H1 (cell line): Measurements from ENCODE around the gene ADGRL3. TPM values are rescaled to one million over a fixed set of nuclear protein-coding genes. Genes with fewer than 3 reads are reported as not detected.

ENCODE experiments used
- CTCF ChIA-PET: fragments of 300-600 bp; sonication (Branson Sonifier 250); formaldehyde crosslinking; loops from one replicate; lab custom pipeline; 2021; ENCODE audit not compliant: partially characterized antibody; lab: Charles Lee
- POLR2A ChIA-PET: fragments of 300-600 bp; sonication (Branson Sonifier 250); formaldehyde crosslinking; loops from one replicate; lab custom pipeline; 2021; ENCODE audit warnings: inconsistent platforms; ENCODE audit not compliant: partially characterized antibody; lab: Charles Lee
- DNase-seq, 2 experiments: peaks; one replicate each; pipeline versions ENCODE4 v3.0.0 to v3.0.0-alpha.2; 2010 to 2022; ENCODE audit warnings: low spot score in 2 of 2, low read depth in 1 of 2, mixed read lengths in 1 of 2
- FAIRE-seq: peaks from 2 replicates; lab custom pipeline; 2011; peaks lifted over from hg19 to GRCh38; lab: Jason Lieb, UNC
- H2AFZ ChIP-seq: 2 replicates; pipeline ENCODE4 v1.8.1; 2012; ENCODE audit warnings: low read length, inconsistent platforms
- H2AK5ac ChIP-seq: 2 replicates; pipeline ENCODE4 v1.6.1; 2013; ENCODE audit warnings: low read depth, low read length
- H2BK120ac ChIP-seq: replicated peaks from 2 replicates; pipeline ENCODE3; 2013; ENCODE audit warnings: low read depth, low read length, inconsistent platforms
- H2BK12ac ChIP-seq: 2 replicates; pipeline ENCODE4 v1.6.1; 2013; ENCODE audit warnings: low read depth, low read length
- H2BK15ac ChIP-seq: 2 replicates; pipeline ENCODE4 v1.6.1; 2013; ENCODE audit warnings: low read length
- H2BK20ac ChIP-seq: 2 replicates; pipeline ENCODE4 v1.6.1; 2013; ENCODE audit warnings: low read length
- H2BK5ac ChIP-seq: 2 replicates; pipeline ENCODE4 v1.6.1; 2013; ENCODE audit warnings: low read depth, low read length
- H3K14ac ChIP-seq: 2 replicates; pipeline ENCODE4 v1.6.1; 2013; ENCODE audit warnings: inconsistent platforms; ENCODE audit not compliant: insufficient read length
- H3K18ac ChIP-seq: 2 replicates; pipeline ENCODE4 v1.6.1; 2013; ENCODE audit warnings: low read length; ENCODE audit errors: extremely low read depth
- H3K23ac ChIP-seq: 2 replicates; pipeline ENCODE4 v1.6.1; 2013; ENCODE audit warnings: inconsistent platforms; ENCODE audit not compliant: insufficient read length
- H3K23me2 ChIP-seq: 2 replicates; pipeline ENCODE4 v1.6.1; 2013; ENCODE audit warnings: low read depth, low read length
- H3K27ac ChIP-seq: 2 replicates; pipeline ENCODE4 v1.6.1; 2011; ENCODE audit warnings: low read depth, low read length, inconsistent platforms
- H3K27me3 ChIP-seq, 4 experiments: replicated peaks in 1 of 4; 1 replicate in 1 of 4; 2 replicates in 3 of 4; pipeline versions ENCODE4 v1.6.1 to v1.8.1; 2011 to 2013; ENCODE audit warnings: low read length in 3 of 4, mild to moderate bottlenecking in 3 of 4, inconsistent platforms in 2 of 4, mixed read lengths in 2 of 4, moderate library complexity in 1 of 4; ENCODE audit not compliant: control insufficient read depth in 3 of 4, insufficient read depth in 3 of 4; ENCODE audit errors: extremely low read depth in 1 of 4
- H3K36me3 ChIP-seq, 4 experiments: 2 replicates each; pipeline versions ENCODE4 v1.6.1 to v1.8.1; 2011 to 2013; ENCODE audit warnings: mild to moderate bottlenecking in 4 of 4, low read length in 3 of 4, moderate library complexity in 2 of 4, control low read depth in 1 of 4, inconsistent platforms in 1 of 4; ENCODE audit not compliant: insufficient read depth in 4 of 4, control insufficient read depth in 2 of 4
- H3K4ac ChIP-seq: replicated peaks from 2 replicates; pipeline ENCODE3; 2013; ENCODE audit warnings: low read length, low read depth, mixed read lengths, inconsistent platforms; ENCODE audit not compliant: insufficient read length
- H3K4me1 ChIP-seq, 4 experiments: replicated peaks in 1 of 4; 1 replicate in 1 of 4; 2 replicates in 3 of 4; pipeline versions ENCODE4 v1.6.1 to v1.8.1; 2011 to 2013; ENCODE audit warnings: low read length in 3 of 4, inconsistent platforms in 2 of 4, mixed read lengths in 1 of 4; ENCODE audit not compliant: insufficient read depth in 4 of 4, control insufficient read depth in 3 of 4
- H3K4me2 ChIP-seq, 2 experiments: 2 replicates each; pipeline versions ENCODE4 v1.6.1 to v1.8.1; 2011 to 2013; ENCODE audit warnings: low read depth in 2 of 2, low read length in 2 of 2, control low read depth in 1 of 2, inconsistent platforms in 1 of 2, mild to moderate bottlenecking in 1 of 2; ENCODE audit not compliant: insufficient read depth in 1 of 2
- H3K4me3 ChIP-seq, 4 experiments: fragments of 200-600, 300-600 bp in 1 of 4; sonication (generic), shearing (Covaris generic), sonication (Bioruptor Twin) in 1 of 4; 2 replicates each; pipeline versions ENCODE4 v1.5.1 to v1.8.1; 2011 to 2016; ENCODE audit warnings: low read length in 4 of 4, low read depth in 3 of 4, control low read depth in 2 of 4, inconsistent platforms in 2 of 4, mild to moderate bottlenecking in 2 of 4, mixed read lengths in 1 of 4, moderate library complexity in 1 of 4; ENCODE audit not compliant: insufficient read depth in 2 of 4; ENCODE audit errors: extremely low read depth in 1 of 4
- H3K56ac ChIP-seq: replicated peaks from 2 replicates; pipeline ENCODE3; 2013; ENCODE audit warnings: low read depth, mild to moderate bottlenecking, mixed read lengths, low read length, inconsistent platforms; ENCODE audit not compliant: insufficient read length
- H3K79me1 ChIP-seq: 2 replicates; pipeline ENCODE4 v1.6.1; 2013; ENCODE audit warnings: low read depth, low read length, control low read depth
- H3K79me2 ChIP-seq, 2 experiments: 2 replicates each; pipeline versions ENCODE4 v1.6.1 to v1.8.1; 2012 to 2013; ENCODE audit warnings: low read length in 2 of 2, mild to moderate bottlenecking in 2 of 2, inconsistent platforms in 1 of 2; ENCODE audit not compliant: insufficient read depth in 2 of 2, control insufficient read depth in 1 of 2
- H3K9ac ChIP-seq, 4 experiments: replicated peaks in 1 of 4; 1 replicate in 1 of 4; 2 replicates in 3 of 4; pipeline versions ENCODE4 v1.6.1 to v1.8.1; 2011 to 2013; ENCODE audit warnings: low read depth in 3 of 4, low read length in 3 of 4, control low read depth in 2 of 4, mild to moderate bottlenecking in 2 of 4, moderate library complexity in 2 of 4, inconsistent platforms in 1 of 4; ENCODE audit errors: extremely low read depth in 1 of 4
- H3K9me3 ChIP-seq, 2 experiments: 2 replicates each; pipeline versions ENCODE4 v1.6.1 to v1.8.1; 2012 to 2013; ENCODE audit warnings: mild to moderate bottlenecking in 2 of 2, moderate library complexity in 2 of 2, control low read depth in 1 of 2, inconsistent platforms in 1 of 2, low read depth in 1 of 2, low read length in 1 of 2, mixed read lengths in 1 of 2; ENCODE audit not compliant: insufficient read depth in 2 of 2
- H4K20me1 ChIP-seq, 2 experiments: replicated peaks in 1 of 2; 2 replicates each; pipeline versions ENCODE3 to v1.8.1; 2011 to 2013; ENCODE audit warnings: inconsistent platforms in 2 of 2, low read length in 2 of 2, mild to moderate bottlenecking in 1 of 2; ENCODE audit not compliant: insufficient read depth in 2 of 2, control insufficient read depth in 1 of 2
- H4K5ac ChIP-seq: 2 replicates; pipeline ENCODE4 v1.6.1; 2013; ENCODE audit warnings: low read length, low read depth, mixed read lengths, inconsistent platforms; ENCODE audit not compliant: insufficient read length
- H4K8ac ChIP-seq: 2 replicates; pipeline ENCODE4 v1.8.0; 2013; ENCODE audit warnings: mild to moderate bottlenecking, moderate library complexity, low read length, inconsistent platforms; ENCODE audit not compliant: insufficient read depth; ENCODE audit errors: extremely low read depth
- H4K91ac ChIP-seq: replicated peaks from 2 replicates; pipeline ENCODE3; 2013; ENCODE audit warnings: low read length, mixed read lengths, inconsistent platforms; ENCODE audit not compliant: insufficient read length
- ASH2L ChIP-seq: fragments of 200-600, 300-600 bp; sonication (generic); IDR thresholded peaks from one replicate; pipeline ENCODE4 v1.7.1; 2017; ENCODE audit warnings: low read length
- BACH1 ChIP-seq: IDR thresholded peaks from 2 replicates; pipeline ENCODE4 v1.6.1; 2012; ENCODE audit warnings: low read length, improper control_type of control experiment
- CBX8 ChIP-seq: fragments of 300-800, 300-1000 bp; sonication (generic); IDR thresholded peaks from 2 replicates; pipeline ENCODE4 v1.7.1; 2016; ENCODE audit warnings: low read depth, low read length, borderline replicate concordance
- CEBPB ChIP-seq: IDR thresholded peaks from 2 replicates; pipeline ENCODE4 v1.6.1; 2012; ENCODE audit warnings: low read depth, low read length
- CHD1 ChIP-seq: IDR thresholded peaks from 2 replicates; pipeline ENCODE4 v1.6.1; 2012; ENCODE audit warnings: low read depth, low read length, improper control_type of control experiment
- FOSL1 ChIP-seq: IDR thresholded peaks from 2 replicates; pipeline ENCODE4 v1.6.1; 2011; ENCODE audit warnings: mild to moderate bottlenecking, low read depth, low read length, moderate library complexity; ENCODE audit not compliant: insufficient read depth
- GABPA ChIP-seq: IDR thresholded peaks from 2 replicates; pipeline ENCODE4 v1.6.1; 2011; ENCODE audit warnings: mild to moderate bottlenecking, low read length, moderate library complexity, borderline replicate concordance; ENCODE audit not compliant: insufficient read depth
- JUND ChIP-seq: IDR thresholded peaks from 2 replicates; pipeline ENCODE4 v1.6.1; 2011; ENCODE audit warnings: mild to moderate bottlenecking, improper control_type of control experiment, low read length
- NANOG ChIP-seq: IDR thresholded peaks from 2 replicates; pipeline ENCODE4 v1.6.1; 2011; ENCODE audit warnings: low read length, low read depth, mild to moderate bottlenecking, inconsistent platforms; ENCODE audit not compliant: insufficient read depth, poor library complexity, severe bottlenecking
- PHF8 ChIP-seq: fragments of 200-600 bp; sonication (generic); conservative IDR thresholded peaks from 2 replicates; pipeline ENCODE4 v1.7.1; 2012; ENCODE audit warnings: low read depth, mild to moderate bottlenecking, inconsistent platforms, low read length, moderate library complexity
- POLR2A ChIP-seq, 2 experiments: IDR thresholded peaks; 1 replicate in 1 of 2; 2 replicates in 1 of 2; pipeline ENCODE4 v1.6.1; 2011; ENCODE audit warnings: low read depth in 2 of 2, low read length in 2 of 2, mild to moderate bottlenecking in 2 of 2; ENCODE audit errors: control extremely low read depth in 1 of 2
- SP1 ChIP-seq: IDR thresholded peaks from 2 replicates; pipeline ENCODE4 v1.6.1; 2011; ENCODE audit warnings: low read depth, low read length
- SRF ChIP-seq: IDR thresholded peaks from 2 replicates; pipeline ENCODE4 v1.6.1; 2011; ENCODE audit warnings: mild to moderate bottlenecking, low read depth, low read length, moderate library complexity
- TCF12 ChIP-seq: IDR thresholded peaks from 2 replicates; pipeline ENCODE4 v1.6.1; 2011; ENCODE audit warnings: low read depth, mild to moderate bottlenecking, low read length
- polyA plus RNA-seq, 7 experiments: library from polyadenylated mRNA; depleted of rRNA in 3 of 7; stranded (reverse) in 5 of 7; unstranded in 2 of 7; fragments of >200 nt in 5 of 7; fragments of 200-250 nt in 2 of 7; gene quantifications; 1 replicate in 5 of 7; 2 replicates in 1 of 7; 4 replicates in 1 of 7; pipeline versions ENCODE4 v1.2.1 to v1.2.3, GENCODE V29; 2011 to 2013; ENCODE audit warnings: missing spikeins in 2 of 7, mixed read lengths in 2 of 7
- total RNA-seq: library from RNA; stranded (reverse); fragmentation: NEBNext Ultra II Directional; extraction: Animal tissue kit (Norgen Biotek cat#: 25700); gene quantifications from 2 replicates; pipeline ENCODE4 v1.2.1, GENCODE V29; 2021
- TF ChIP-seq, protein P1 (sequence below), 3 experiments: IDR thresholded peaks; 1 replicate in 2 of 3; 2 replicates in 1 of 3; pipeline versions ENCODE4 v1.5.1 to v1.6.1; 2011; ENCODE audit warnings: low read length in 3 of 3, mild to moderate bottlenecking in 3 of 3, inconsistent platforms in 2 of 3, low read depth in 1 of 3, moderate library complexity in 1 of 3; ENCODE audit not compliant: insufficient read depth in 1 of 3; ENCODE audit errors: control extremely low read depth in 1 of 3

Gene ADGRL3
- total and polyA plus RNA-seq, 2 of the 8 experiments (the other 6 are each of a cell fraction or from before 2014, with no cell fraction given): 6.6 to 13.0 TPM

- FAIRE-seq: no peak
- POLR2A ChIA-PET: interaction anchor here (2.0 kb wide), 1 partner anchor 12 kb away, joined by 8 read pairs; no protein-coding TSS in a partner anchor
- TF ChIP-seq SP1: no peak
- TF ChIP-seq CBX8: no peak
- no peak for TF ChIP-seq JUND
- no peak for TF ChIP-seq CEBPB
- TF ChIP-seq, protein P1, sequence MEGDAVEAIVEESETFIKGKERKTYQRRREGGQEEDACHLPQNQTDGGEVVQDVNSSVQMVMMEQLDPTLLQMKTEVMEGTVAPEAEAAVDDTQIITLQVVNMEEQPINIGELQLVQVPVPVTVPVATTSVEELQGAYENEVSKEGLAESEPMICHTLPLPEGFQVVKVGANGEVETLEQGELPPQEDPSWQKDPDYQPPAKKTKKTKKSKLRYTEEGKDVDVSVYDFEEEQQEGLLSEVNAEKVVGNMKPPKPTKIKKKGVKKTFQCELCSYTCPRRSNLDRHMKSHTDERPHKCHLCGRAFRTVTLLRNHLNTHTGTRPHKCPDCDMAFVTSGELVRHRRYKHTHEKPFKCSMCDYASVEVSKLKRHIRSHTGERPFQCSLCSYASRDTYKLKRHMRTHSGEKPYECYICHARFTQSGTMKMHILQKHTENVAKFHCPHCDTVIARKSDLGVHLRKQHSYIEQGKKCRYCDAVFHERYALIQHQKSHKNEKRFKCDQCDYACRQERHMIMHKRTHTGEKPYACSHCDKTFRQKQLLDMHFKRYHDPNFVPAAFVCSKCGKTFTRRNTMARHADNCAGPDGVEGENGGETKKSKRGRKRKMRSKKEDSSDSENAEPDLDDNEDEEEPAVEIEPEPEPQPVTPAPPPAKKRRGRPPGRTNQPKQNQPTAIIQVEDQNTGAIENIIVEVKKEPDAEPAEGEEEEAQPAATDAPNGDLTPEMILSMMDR (IDR thresholded peaks at IDR 0.05; ENCODE audit: control extremely low read depth in 1 of 3, insufficient read depth in 1 of 3, low read depth in 1 of 3, low read length in 3 of 3): no peak
- TF ChIP-seq GABPA: no peak
- TF ChIP-seq SRF: no peak
- no peak for TF ChIP-seq TCF12
- TF ChIP-seq POLR2A (IDR thresholded peaks at IDR 0.05; ENCODE audit: control extremely low read depth in 1 of 2, low read depth in 2 of 2, low read length in 2 of 2): no peak
- no peak for TF ChIP-seq CHD1
- TF ChIP-seq PHF8: no peak
- TF ChIP-seq ASH2L: no peak
- no peak for TF ChIP-seq NANOG
- no peak for TF ChIP-seq FOSL1
- TF ChIP-seq BACH1: no peak
Observed at GRCh38 chr4:61783050-61783449, 582.9 kb downstream of the ADGRL3 start.

More at GRCh38 chr4:61783050-61783449, 582.9 kb downstream of the ADGRL3 start:
- Histone ChIP-seq H2AK5ac (no peak overlapping the region), H2BK20ac (no peak overlapping the region), H3K9me3 (no peaks in the 10 kb centered on the region), H3K23me2 (no peaks in the 10 kb centered on the region), H3K4me2 (no peak overlapping the region), H3K23ac (no peak overlapping the region), H2BK12ac (no peak overlapping the region), H3K36me3 (no peaks in the 10 kb centered on the region), H2BK120ac (no peak overlapping the region), H3K79me2 (no peaks in the 10 kb centered on the region), H3K14ac (no peak overlapping the region), H2AFZ (no peak overlapping the region), H3K9ac (no peak overlapping the region), H4K20me1 (no peaks in the 10 kb centered on the region), H3K27ac (no peak overlapping the region), H4K5ac (no peak overlapping the region), H3K79me1 (no peaks in the 10 kb centered on the region), H3K56ac (no peak overlapping the region), H3K18ac (no peak overlapping the region), H2BK5ac (no peak overlapping the region), H3K4me1 (no peaks in the 10 kb centered on the region), H3K4me3 (no peak overlapping the region), H2BK15ac (no peak overlapping the region), H4K91ac (no peak overlapping the region), H3K27me3 (no peaks in the 10 kb centered on the region), H3K4ac (no peak overlapping the region), H4K8ac (no peak overlapping the region)
- no peak for DNase-seq
- CTCF ChIA-PET: no interaction called here
